ENCODE data around the gene JAZF1. TPM values are rescaled to one million over a fixed set of nuclear protein-coding genes. Genes with fewer than 3 reads are reported as not detected.

The JAZF1 gene
- total and polyA plus RNA-seq, 7 donors = 2.3 to 10.6 (median 5.3) TPM

DNA sequence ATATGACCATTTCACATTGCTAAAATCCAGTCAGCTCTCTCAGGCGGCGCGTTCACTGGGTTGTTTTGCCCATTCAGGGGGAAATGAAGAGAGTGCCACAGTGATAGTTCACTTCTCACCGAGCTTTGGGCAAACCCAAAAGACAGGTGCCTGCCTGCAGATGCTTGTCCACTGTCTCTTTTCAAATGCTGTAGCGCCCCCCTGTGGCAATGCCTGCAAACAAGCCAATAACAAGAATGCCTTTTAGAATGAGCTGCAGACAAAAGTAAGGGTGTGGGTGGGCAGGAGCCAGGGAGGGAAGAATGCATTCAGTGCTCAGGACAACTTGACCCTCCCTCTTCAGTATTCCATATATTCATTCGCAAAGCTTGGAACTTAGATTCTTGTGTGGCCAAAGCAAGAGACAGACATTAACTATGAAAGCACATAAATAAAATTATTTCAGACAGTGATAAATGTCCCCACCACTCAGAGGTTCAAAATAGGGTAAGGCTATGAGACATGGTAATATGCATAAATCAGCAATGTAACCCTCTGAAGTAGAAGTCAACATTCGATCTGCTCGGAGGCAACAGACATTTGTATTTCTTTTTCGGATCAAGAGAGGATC, 86.9 kb downstream of the JAZF1 start:
- peak; percentile 46 to 70 (median 69) for ATAC-seq
- DNase-seq = peak; percentile 77 to 85
- Histone ChIP-seq H3K9me3 (no peaks in the 10 kb centered on the region), H3K27me3 (ENCODE audit: insufficient read depth in 3 of 3, low read length in 2 of 3) (no peaks in the 10 kb centered on the region), H3K4me1 (peaks cover 5% of the 10 kb centered on the region), H3K36me3 (ENCODE audit: insufficient read depth in 1 of 2, low read depth in 1 of 2) (no peaks in the 10 kb centered on the region), H3K4me3 (no peak overlapping the region), H3K27ac (no peak overlapping the region)
- intact Hi-C loops (cut with DNase I) = loop anchor here (10.0 kb wide), 2 partner anchors 169 to 899 kb away; no protein-coding TSS in a partner anchor
- 71 to 79% (median 79%) methylated on average over 9 of the region's 9 CpGs for WGBS, 3 donors
- TF ChIP-seq, protein P1, sequence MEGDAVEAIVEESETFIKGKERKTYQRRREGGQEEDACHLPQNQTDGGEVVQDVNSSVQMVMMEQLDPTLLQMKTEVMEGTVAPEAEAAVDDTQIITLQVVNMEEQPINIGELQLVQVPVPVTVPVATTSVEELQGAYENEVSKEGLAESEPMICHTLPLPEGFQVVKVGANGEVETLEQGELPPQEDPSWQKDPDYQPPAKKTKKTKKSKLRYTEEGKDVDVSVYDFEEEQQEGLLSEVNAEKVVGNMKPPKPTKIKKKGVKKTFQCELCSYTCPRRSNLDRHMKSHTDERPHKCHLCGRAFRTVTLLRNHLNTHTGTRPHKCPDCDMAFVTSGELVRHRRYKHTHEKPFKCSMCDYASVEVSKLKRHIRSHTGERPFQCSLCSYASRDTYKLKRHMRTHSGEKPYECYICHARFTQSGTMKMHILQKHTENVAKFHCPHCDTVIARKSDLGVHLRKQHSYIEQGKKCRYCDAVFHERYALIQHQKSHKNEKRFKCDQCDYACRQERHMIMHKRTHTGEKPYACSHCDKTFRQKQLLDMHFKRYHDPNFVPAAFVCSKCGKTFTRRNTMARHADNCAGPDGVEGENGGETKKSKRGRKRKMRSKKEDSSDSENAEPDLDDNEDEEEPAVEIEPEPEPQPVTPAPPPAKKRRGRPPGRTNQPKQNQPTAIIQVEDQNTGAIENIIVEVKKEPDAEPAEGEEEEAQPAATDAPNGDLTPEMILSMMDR (IDR thresholded peaks at IDR 0.05) = peak; percentile 49

GRCh38 chr7:28091190-28091589, 89.4 kb downstream of the JAZF1 start:
- no peak overlapping the region for H3K27ac ChIP-seq
- ATAC-seq (no peak), DNase-seq (no peak)
- WGBS, 3 donors = 64 to 81% (median 70%) methylated on average over 1 of the region's 1 CpG
- no peaks in the 10 kb centered on the region for H3K27me3 ChIP-seq (ENCODE audit: insufficient read depth in 3 of 3, low read length in 2 of 3)
- intact Hi-C loops (cut with DNase I) = loop anchor here (10.0 kb wide), 2 partner anchors 166 to 896 kb away; no protein-coding TSS in a partner anchor
- no peak overlapping the region for H3K4me3 ChIP-seq
- H3K9me3 ChIP-seq = no peaks in the 10 kb centered on the region
- H3K4me1 ChIP-seq = peaks cover 6% of the 10 kb centered on the region
- H3K36me3 ChIP-seq (ENCODE audit: insufficient read depth in 1 of 2, low read depth in 1 of 2) = no peaks in the 10 kb centered on the region
- TF ChIP-seq, protein P1 (IDR thresholded peaks at IDR 0.05) = no peak

- Histone ChIP-seq H3K27me3 (ENCODE audit: insufficient read depth in 3 of 3, low read length in 2 of 3) (no peaks in the 10 kb centered on the region), H3K4me3 (no peak overlapping the region), H3K9me3 (no peaks in the 10 kb centered on the region), H3K36me3 (ENCODE audit: insufficient read depth in 1 of 2, low read depth in 1 of 2) (no peaks in the 10 kb centered on the region), H3K4me1 (peaks cover 21% of the 10 kb centered on the region), H3K27ac (no peak overlapping the region)
- DNase-seq = no peak
- ATAC-seq = no peak
- WGBS, 3 donors = 95 to 97% (median 96%) methylated on average over 6 of the region's 6 CpGs
- intact Hi-C loops (cut with DNase I) = no loop called here
- TF ChIP-seq, protein P1 (IDR thresholded peaks at IDR 0.05) = no peak
Measured at GRCh38 chr7:28088901-28089714, 91.5 kb downstream of the JAZF1 start.

- H3K4me3 ChIP-seq = no peak overlapping the region
- no peak overlapping the region for H3K27ac ChIP-seq
- H3K27me3 ChIP-seq (ENCODE audit: insufficient read depth in 3 of 3, low read length in 2 of 3) = no peaks in the 10 kb centered on the region
- WGBS, 3 donors = 66 to 82% (median 66%) methylated on average over 4 of the region's 4 CpGs
- no peak for DNase-seq
- H3K4me1 ChIP-seq = peaks cover 29% of the 10 kb centered on the region
- intact Hi-C loops (cut with DNase I) = no loop called here
- ATAC-seq = peak in 3 of 4 donors; percentile 29 to 64 (median 43)
- no peaks in the 10 kb centered on the region for H3K36me3 ChIP-seq (ENCODE audit: insufficient read depth in 1 of 2, low read depth in 1 of 2)
- TF ChIP-seq, protein P1 (IDR thresholded peaks at IDR 0.05) = no peak
- H3K9me3 ChIP-seq = no peaks in the 10 kb centered on the region
Measured at GRCh38 chr7:28088032-28088431, 92.6 kb downstream of the JAZF1 start.

Data from psoas muscle (tissue), 8 donors.